Neural cell (in vitro differentiated cells): ENCODE measurements around the gene TIPARP. TPM values are rescaled to one million over a fixed set of nuclear protein-coding genes. Genes with fewer than 3 reads are reported as not detected.

Experiments used
- H2AFZ ChIP-seq: fragments of 200-600, 300-800 bp; sonication (generic), shearing (Covaris generic); 2 replicates; pipeline ENCODE4 v1.6.0; 2014; ENCODE audit warnings: low read depth, mild to moderate bottlenecking, antibody characterized with exemption, low read length, moderate library complexity
- H3F3A ChIP-seq: fragments of 200-600 bp; shearing (Covaris generic); 2 replicates; pipeline ENCODE4 v1.6.1; 2016; ENCODE audit warnings: mild to moderate bottlenecking, moderate library complexity, mixed read lengths, antibody characterized with exemption, low read length; ENCODE audit not compliant: insufficient read depth, poor library complexity, severe bottlenecking
- H3K27ac ChIP-seq: fragments of 200-600, 300-800 bp; sonication (generic), shearing (Covaris generic); 2 replicates; pipeline ENCODE4 v1.5.1; 2014; ENCODE audit warnings: mild to moderate bottlenecking, low read length, moderate library complexity
- H3K27me3 ChIP-seq: fragments of 300-800, 200-600 bp; sonication (generic), shearing (Covaris generic); 2 replicates; pipeline ENCODE4 v1.6.0; 2014; ENCODE audit warnings: mild to moderate bottlenecking, low read depth, low read length, moderate library complexity; ENCODE audit not compliant: insufficient read depth
- H3K36me3 ChIP-seq: fragments of 300-800, 200-600 bp; sonication (generic), shearing (Covaris generic); 2 replicates; pipeline ENCODE4 v1.5.1; 2014; ENCODE audit warnings: mild to moderate bottlenecking, antibody characterized with exemption, low read length, moderate library complexity; ENCODE audit not compliant: insufficient read depth
- H3K4me2 ChIP-seq: fragments of 300-800, 200-600 bp; sonication (generic), shearing (Covaris generic); 2 replicates; pipeline ENCODE4 v1.6.0; 2014; ENCODE audit warnings: mild to moderate bottlenecking, low read length
- H3K4me3 ChIP-seq: fragments of 300-800, 200-600 bp; sonication (generic), shearing (Covaris generic); 2 replicates; pipeline ENCODE4 v1.5.1; 2014; ENCODE audit warnings: mild to moderate bottlenecking, low read length, moderate library complexity
- H3K79me2 ChIP-seq: fragments of 200-600 bp; shearing (Covaris generic); replicated peaks from 2 replicates; pipeline ENCODE4 v1.6.0; 2014; ENCODE audit warnings: mild to moderate bottlenecking, low read length, moderate library complexity; ENCODE audit not compliant: insufficient read depth
- H3K9ac ChIP-seq: fragments of 300-800, 200-600 bp; sonication (generic), shearing (Covaris generic); 2 replicates; pipeline ENCODE4 v1.6.1; 2016; ENCODE audit warnings: mild to moderate bottlenecking, low read length, mixed read lengths
- H3K9me2 ChIP-seq: fragments of 200-600 bp; shearing (Covaris generic); 2 replicates; pipeline ENCODE4 v1.6.1; 2016; ENCODE audit warnings: mild to moderate bottlenecking, low read length, mixed read lengths; ENCODE audit not compliant: insufficient read depth
- H3K9me3 ChIP-seq: fragments of 200-600, 300-800 bp; sonication (generic), shearing (Covaris generic); 2 replicates; pipeline ENCODE4 v1.6.1; 2016; ENCODE audit warnings: mild to moderate bottlenecking, mixed run types, low read length, moderate library complexity, mixed read lengths
- H4K20me1 ChIP-seq: fragments of 200-600 bp; shearing (Covaris generic); 2 replicates; pipeline ENCODE4 v1.6.1; 2016; ENCODE audit warnings: mild to moderate bottlenecking, mixed run types; ENCODE audit not compliant: insufficient read depth
- EP300 ChIP-seq: fragments of 450-650 bp; conservative IDR thresholded peaks from 2 replicates; pipeline ENCODE4 v1.6.1; 2014; ENCODE audit warnings: antibody characterized with exemption, mild to moderate bottlenecking, moderate library complexity; ENCODE audit not compliant: poor library complexity, severe bottlenecking
- EZH2 ChIP-seq: fragments of 200-600, 300-800 bp; shearing (Covaris generic), sonication (generic); IDR thresholded peaks from 2 replicates; pipeline ENCODE4 v1.6.1; 2014; ENCODE audit warnings: antibody characterized with exemption, low read length, borderline replicate concordance, mild to moderate bottlenecking; ENCODE audit not compliant: insufficient read depth, poor library complexity, severe bottlenecking
- MXI1 ChIP-seq: fragments of 450-650 bp; conservative IDR thresholded peaks from 2 replicates; pipeline ENCODE4 v1.6.1; 2014; ENCODE audit warnings: antibody characterized with exemption, mild to moderate bottlenecking; ENCODE audit not compliant: poor library complexity, severe bottlenecking
- POLR2AphosphoS5 ChIP-seq: IDR thresholded peaks from 2 replicates; pipeline ENCODE4 v1.6.1; 2012
- RAD21 ChIP-seq: fragments of 450-650 bp; conservative IDR thresholded peaks from 2 replicates; pipeline ENCODE4 v1.6.1; 2014; ENCODE audit warnings: antibody characterized with exemption, mild to moderate bottlenecking, moderate library complexity
- SMC3 ChIP-seq: fragments of 450-650 bp; conservative IDR thresholded peaks from 2 replicates; pipeline ENCODE4 v1.6.1; 2014; ENCODE audit warnings: antibody characterized with exemption, mild to moderate bottlenecking, moderate library complexity; ENCODE audit not compliant: poor library complexity
- TAF1 ChIP-seq: IDR thresholded peaks from 2 replicates; pipeline ENCODE4 v1.6.1; 2012; ENCODE audit warnings: low read depth
- polyA plus RNA-seq: library from polyadenylated mRNA; depleted of rRNA; stranded (reverse); fragments of >200 nt; gene quantifications from 2 replicates; pipeline ENCODE4 v1.2.3, GENCODE V29; 2014
- TF ChIP-seq, protein P1 (sequence below): IDR thresholded peaks from 2 replicates; pipeline ENCODE4 v1.6.1; 2012; ENCODE audit warnings: borderline replicate concordance
- TF ChIP-seq, protein P2 (sequence below): fragments of 450-650 bp; IDR thresholded peaks from 2 replicates; pipeline ENCODE4 v1.5.1; 2014; ENCODE audit warnings: antibody characterized with exemption, mild to moderate bottlenecking, moderate library complexity; ENCODE audit not compliant: poor library complexity, severe bottlenecking

TIPARP gene
- polyA plus RNA-seq, 1 donor from 2014 or later: 5.4 TPM

DNA sequence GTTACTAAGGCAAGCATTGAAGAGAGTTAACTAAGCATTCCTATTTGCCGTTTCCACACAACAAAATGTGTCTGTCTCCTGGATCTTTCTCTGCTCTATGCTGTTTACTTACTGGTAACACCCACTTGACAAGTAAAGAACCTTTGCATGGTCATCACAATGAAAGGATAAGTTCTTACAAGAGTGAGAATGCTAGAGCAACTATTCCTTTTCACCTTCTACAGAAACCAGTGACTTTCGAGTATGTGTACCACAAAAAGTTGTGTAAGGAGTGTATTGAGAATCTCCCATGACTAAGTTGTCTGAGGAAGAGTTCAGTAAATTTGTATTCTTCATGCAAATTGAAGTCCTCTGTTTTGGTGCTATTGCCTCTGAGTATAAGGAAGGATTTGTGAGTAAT lies 10.8 kb downstream of the TIPARP start:
- H3K9me3 ChIP-seq: no peaks in the 10 kb centered on the region
- no peaks in the 10 kb centered on the region for H4K20me1 ChIP-seq
- no peak overlapping the region for H3K27ac ChIP-seq
- H2AFZ ChIP-seq: no peak overlapping the region
- H3K4me2 ChIP-seq: no peak overlapping the region
- H3K79me2 ChIP-seq: peaks cover 5% of the 10 kb centered on the region
- no peak for TF ChIP-seq RAD21
- TF ChIP-seq SMC3: no peak
- TF ChIP-seq, protein P1, sequence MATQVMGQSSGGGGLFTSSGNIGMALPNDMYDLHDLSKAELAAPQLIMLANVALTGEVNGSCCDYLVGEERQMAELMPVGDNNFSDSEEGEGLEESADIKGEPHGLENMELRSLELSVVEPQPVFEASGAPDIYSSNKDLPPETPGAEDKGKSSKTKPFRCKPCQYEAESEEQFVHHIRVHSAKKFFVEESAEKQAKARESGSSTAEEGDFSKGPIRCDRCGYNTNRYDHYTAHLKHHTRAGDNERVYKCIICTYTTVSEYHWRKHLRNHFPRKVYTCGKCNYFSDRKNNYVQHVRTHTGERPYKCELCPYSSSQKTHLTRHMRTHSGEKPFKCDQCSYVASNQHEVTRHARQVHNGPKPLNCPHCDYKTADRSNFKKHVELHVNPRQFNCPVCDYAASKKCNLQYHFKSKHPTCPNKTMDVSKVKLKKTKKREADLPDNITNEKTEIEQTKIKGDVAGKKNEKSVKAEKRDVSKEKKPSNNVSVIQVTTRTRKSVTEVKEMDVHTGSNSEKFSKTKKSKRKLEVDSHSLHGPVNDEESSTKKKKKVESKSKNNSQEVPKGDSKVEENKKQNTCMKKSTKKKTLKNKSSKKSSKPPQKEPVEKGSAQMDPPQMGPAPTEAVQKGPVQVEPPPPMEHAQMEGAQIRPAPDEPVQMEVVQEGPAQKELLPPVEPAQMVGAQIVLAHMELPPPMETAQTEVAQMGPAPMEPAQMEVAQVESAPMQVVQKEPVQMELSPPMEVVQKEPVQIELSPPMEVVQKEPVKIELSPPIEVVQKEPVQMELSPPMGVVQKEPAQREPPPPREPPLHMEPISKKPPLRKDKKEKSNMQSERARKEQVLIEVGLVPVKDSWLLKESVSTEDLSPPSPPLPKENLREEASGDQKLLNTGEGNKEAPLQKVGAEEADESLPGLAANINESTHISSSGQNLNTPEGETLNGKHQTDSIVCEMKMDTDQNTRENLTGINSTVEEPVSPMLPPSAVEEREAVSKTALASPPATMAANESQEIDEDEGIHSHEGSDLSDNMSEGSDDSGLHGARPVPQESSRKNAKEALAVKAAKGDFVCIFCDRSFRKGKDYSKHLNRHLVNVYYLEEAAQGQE: no peak
- TF ChIP-seq POLR2AphosphoS5: no peak
- no peak overlapping the region for H3K4me3 ChIP-seq
- no peaks in the 10 kb centered on the region for H3K9me2 ChIP-seq
- no peaks in the 10 kb centered on the region for H3F3A ChIP-seq
- H3K36me3 ChIP-seq: no peaks in the 10 kb centered on the region
- no peaks in the 10 kb centered on the region for H3K27me3 ChIP-seq
- no peak overlapping the region for H3K9ac ChIP-seq

DNA sequence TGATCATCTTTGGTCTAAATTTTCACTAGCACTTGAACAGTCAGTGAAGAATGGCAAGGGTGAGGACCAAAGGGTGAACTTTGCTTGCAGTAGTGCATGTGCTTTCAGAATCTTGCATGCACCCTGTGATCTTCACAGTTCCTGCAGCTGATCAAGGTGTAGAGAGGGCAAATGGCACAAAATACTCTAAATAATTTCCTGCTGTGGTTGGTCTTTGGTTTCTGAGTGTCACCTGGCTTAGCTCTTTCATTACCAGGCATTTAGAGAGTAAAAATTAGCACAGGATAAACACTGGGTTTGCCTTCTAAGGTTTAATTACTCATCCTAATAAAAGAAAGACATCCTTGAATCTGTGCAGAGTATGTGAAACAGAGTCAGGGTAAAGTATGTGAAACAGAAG lies 11.4 kb downstream of the TIPARP start:
- H2AFZ ChIP-seq: no peak overlapping the region
- H3K9ac ChIP-seq: no peak overlapping the region
- H3K27ac ChIP-seq: no peak overlapping the region
- no peak overlapping the region for H3K4me2 ChIP-seq
- peaks cover 5% of the 10 kb centered on the region for H3K79me2 ChIP-seq
- no peaks in the 10 kb centered on the region for H4K20me1 ChIP-seq
- H3K36me3 ChIP-seq: no peaks in the 10 kb centered on the region
- no peaks in the 10 kb centered on the region for H3K27me3 ChIP-seq
- H3K4me3 ChIP-seq: no peak overlapping the region
- no peak for TF ChIP-seq EZH2
- TF ChIP-seq RAD21: no peak
- no peak for TF ChIP-seq POLR2AphosphoS5
- TF ChIP-seq, protein P2, sequence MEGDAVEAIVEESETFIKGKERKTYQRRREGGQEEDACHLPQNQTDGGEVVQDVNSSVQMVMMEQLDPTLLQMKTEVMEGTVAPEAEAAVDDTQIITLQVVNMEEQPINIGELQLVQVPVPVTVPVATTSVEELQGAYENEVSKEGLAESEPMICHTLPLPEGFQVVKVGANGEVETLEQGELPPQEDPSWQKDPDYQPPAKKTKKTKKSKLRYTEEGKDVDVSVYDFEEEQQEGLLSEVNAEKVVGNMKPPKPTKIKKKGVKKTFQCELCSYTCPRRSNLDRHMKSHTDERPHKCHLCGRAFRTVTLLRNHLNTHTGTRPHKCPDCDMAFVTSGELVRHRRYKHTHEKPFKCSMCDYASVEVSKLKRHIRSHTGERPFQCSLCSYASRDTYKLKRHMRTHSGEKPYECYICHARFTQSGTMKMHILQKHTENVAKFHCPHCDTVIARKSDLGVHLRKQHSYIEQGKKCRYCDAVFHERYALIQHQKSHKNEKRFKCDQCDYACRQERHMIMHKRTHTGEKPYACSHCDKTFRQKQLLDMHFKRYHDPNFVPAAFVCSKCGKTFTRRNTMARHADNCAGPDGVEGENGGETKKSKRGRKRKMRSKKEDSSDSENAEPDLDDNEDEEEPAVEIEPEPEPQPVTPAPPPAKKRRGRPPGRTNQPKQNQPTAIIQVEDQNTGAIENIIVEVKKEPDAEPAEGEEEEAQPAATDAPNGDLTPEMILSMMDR: no peak
- TF ChIP-seq, protein P1: no peak
- no peak for TF ChIP-seq SMC3
- no peak for TF ChIP-seq TAF1
- no peak for TF ChIP-seq EP300
- no peak for TF ChIP-seq MXI1
- H3F3A ChIP-seq: no peaks in the 10 kb centered on the region
- no peaks in the 10 kb centered on the region for H3K9me2 ChIP-seq
- no peaks in the 10 kb centered on the region for H3K9me3 ChIP-seq
